Lower leg skin (tissue), 4 donors: ENCODE results near the gene MAPK8. TPM values are rescaled to one million over a fixed set of nuclear protein-coding genes. Genes with fewer than 3 reads are reported as not detected.
"Not testable (repeated sequence)": the region's sequence is repeated elsewhere in the genome, so short reads cannot be mapped to it uniquely, and the experiment has no call there.

ENCODE experiments used
- DNase-seq, 2 donors: peaks; one replicate each; pipeline ENCODE4 v3.0.0-alpha.2; 2019; ENCODE audit warnings: low spot score in 2 of 2
- H3K4me3 ChIP-seq: fragments of 200-600 bp; sonication (generic); 2 replicates; pipeline ENCODE4 v1.5.1; 2017; ENCODE audit warnings: mild to moderate bottlenecking, low read depth; ENCODE audit not compliant: poor library complexity, severe bottlenecking
- CTCF ChIP-seq, 3 donors: fragments of 450-650 bp; IDR thresholded peaks; one replicate each; pipeline ENCODE4 v1.5.1; 2016; ENCODE audit warnings: antibody characterized with exemption in 3 of 3, mild to moderate bottlenecking in 3 of 3, moderate library complexity in 2 of 3
- POLR2A ChIP-seq, 2 donors: fragments of 450-650 bp; IDR thresholded peaks; one replicate each; pipeline ENCODE4 v1.6.1; 2016 to 2017; ENCODE audit warnings: antibody characterized with exemption in 2 of 2, mild to moderate bottlenecking in 1 of 2, moderate library complexity in 1 of 2
- WGBS, 2 donors: methylation state at CpG; one replicate each; pipeline ENCODE4 v1.1.5; 2018; 5-methylcytosine and 5-hydroxymethylcytosine counted together
- intact Hi-C: fragments of 100-400 bp; cut with DNase I; formaldehyde crosslinking; loops from one replicate; pipeline ENCODE4 v1.15.0; 2023; ENCODE audit warnings: low total_unique reads
- total RNA-seq, 4 donors: library from RNA; depleted of rRNA; stranded (reverse); fragments of >200 nt; gene quantifications; one replicate each; pipeline ENCODE4 v1.1.0, GENCODE V29; 2016

The MAPK8 gene
- total RNA-seq, 4 donors from 2014 or later, result 26.7 to 58.6 (median 44.0) TPM

GRCh38 chr10:48272682-48273081 is 33.8 kb upstream of the MAPK8 start:
- no peak for DNase-seq

GRCh38 chr10:48273741-48274140 is 32.7 kb upstream of the MAPK8 start:
- no peak for TF ChIP-seq CTCF (IDR thresholded peaks at IDR 0.05)
- no peak for TF ChIP-seq POLR2A (IDR thresholded peaks at IDR 0.05)
- intact Hi-C loops, result no loop called here
- no peak overlapping the region for H3K4me3 ChIP-seq
- DNase-seq, result no peak
- 46 to 49% methylated on average over 2 of the region's 2 CpGs for WGBS, 2 donors

More at GRCh38 chr10:48272682-48273081, 33.8 kb upstream of the MAPK8 start:
- intact Hi-C loops, result no loop called here
- TF ChIP-seq CTCF (IDR thresholded peaks at IDR 0.05), result no peak
- TF ChIP-seq POLR2A (IDR thresholded peaks at IDR 0.05), result no peak
- WGBS, 2 donors, result 99 to 100% methylated on average over 2 of the region's 2 CpGs
- no peak overlapping the region for H3K4me3 ChIP-seq

GRCh38 chr10:48274636-48275035 is 31.8 kb upstream of the MAPK8 start, which contains the start of gene FRMPD2:
Gene FRMPD2, minus strand, starts transcription at chr10:48274696. Its CDS starts 129 bp downstream, at chr10:48274567.
- no peak for TF ChIP-seq POLR2A (IDR thresholded peaks at IDR 0.05)
- no peak for TF ChIP-seq CTCF (IDR thresholded peaks at IDR 0.05)
- intact Hi-C loops, result no loop called here
- DNase-seq, result peak in 1 of 2 donors; percentile 79
- 83% methylated on average over 8 of the region's 8 CpGs for WGBS, 2 donors
- H3K4me3 ChIP-seq, result no peak within 1 kb of the TSS

GRCh38 chr10:48277093-48277492 is 29.4 kb upstream of the MAPK8 start:
- DNase-seq, result no peak
- WGBS, 2 donors, result 85 to 86% methylated on average over 1 of the region's 1 CpG
- H3K4me3 ChIP-seq, result no peak overlapping the region
- TF ChIP-seq CTCF (IDR thresholded peaks at IDR 0.05), result no peak
- no peak for TF ChIP-seq POLR2A (IDR thresholded peaks at IDR 0.05)
- intact Hi-C loops, result no loop called here

- intact Hi-C loops, result no loop called here
- no peak for TF ChIP-seq POLR2A (IDR thresholded peaks at IDR 0.05)
- TF ChIP-seq CTCF (IDR thresholded peaks at IDR 0.05), result no peak
- H3K4me3 ChIP-seq, result no peak overlapping the region
- 94 to 98% methylated on average over 2 of the region's 2 CpGs for WGBS, 2 donors
- no peak for DNase-seq
Observed at GRCh38 chr10:48279081-48279751, 27.3 kb upstream of the MAPK8 start.

GRCh38 chr10:48281697-48282096 is 24.8 kb upstream of the MAPK8 start:
- 68 to 75% methylated on average over 4 of the region's 4 CpGs for WGBS, 2 donors
- DNase-seq, result peak in 1 of 2 donors; percentile 14
- intact Hi-C loops, H3K4me3 ChIP-seq: not testable (repeated sequence)
